Activated CD8-positive, alpha-beta memory T cell treated with anti-CD3 and anti-CD28 coated beads for 4 hours (primary cell): Measurements from ENCODE around the gene MST1.
A peak's percentile ranks its signal among the peaks of the same experiment; 100 is the strongest.

Experiments used
- DNase-seq, 2 donors: peaks; one replicate each; pipeline ENCODE4 v3.0.0-alpha.2; 2020; ENCODE audit warnings: low read depth in 2 of 2

MST1 gene

DNA sequence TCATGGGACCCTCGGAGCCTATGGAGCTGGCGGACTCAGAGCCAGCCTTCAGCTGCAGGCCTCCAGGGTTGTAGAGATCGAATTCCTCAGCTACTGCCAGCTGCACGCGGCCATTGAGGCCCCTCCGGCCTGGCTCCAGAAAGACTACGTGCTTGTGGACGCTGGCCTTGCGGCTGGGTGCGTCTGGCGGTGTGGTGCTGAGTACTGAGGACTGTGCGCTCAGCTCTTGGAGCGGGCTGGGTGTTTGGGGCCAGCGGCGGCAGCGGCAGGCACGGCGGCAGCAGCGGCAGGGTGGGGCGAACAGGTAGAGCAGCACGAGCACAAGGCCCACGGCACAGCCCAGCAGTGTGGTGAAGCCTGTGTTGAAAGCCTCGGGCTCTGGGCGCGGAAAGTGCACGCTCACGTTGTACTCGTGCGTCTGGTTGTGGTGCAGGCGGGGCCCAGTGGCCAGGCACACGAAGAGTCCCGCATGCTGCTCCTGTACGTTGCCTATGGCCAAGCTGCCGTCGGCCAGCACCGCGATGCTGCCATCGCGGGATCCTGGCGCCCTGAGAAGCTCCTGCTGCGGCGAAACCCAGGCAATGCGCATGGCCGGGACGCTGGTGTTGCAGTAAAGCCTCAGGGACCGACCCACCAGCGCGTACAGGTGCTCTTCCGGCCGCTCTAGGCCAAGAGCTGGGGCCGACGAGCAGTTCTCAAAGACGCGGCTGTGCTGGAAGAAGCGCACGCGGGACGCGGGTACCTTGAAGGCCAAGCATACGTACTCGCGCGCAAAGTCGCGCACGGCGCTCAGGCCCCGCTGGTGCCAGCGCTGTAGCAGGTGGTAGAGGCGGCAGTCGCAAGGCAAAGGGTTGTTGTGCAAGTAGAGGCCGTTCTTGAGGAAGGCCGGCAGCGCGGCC is 28.9 kb upstream of the MST1 start:
- DNase-seq: no peak

DNA sequence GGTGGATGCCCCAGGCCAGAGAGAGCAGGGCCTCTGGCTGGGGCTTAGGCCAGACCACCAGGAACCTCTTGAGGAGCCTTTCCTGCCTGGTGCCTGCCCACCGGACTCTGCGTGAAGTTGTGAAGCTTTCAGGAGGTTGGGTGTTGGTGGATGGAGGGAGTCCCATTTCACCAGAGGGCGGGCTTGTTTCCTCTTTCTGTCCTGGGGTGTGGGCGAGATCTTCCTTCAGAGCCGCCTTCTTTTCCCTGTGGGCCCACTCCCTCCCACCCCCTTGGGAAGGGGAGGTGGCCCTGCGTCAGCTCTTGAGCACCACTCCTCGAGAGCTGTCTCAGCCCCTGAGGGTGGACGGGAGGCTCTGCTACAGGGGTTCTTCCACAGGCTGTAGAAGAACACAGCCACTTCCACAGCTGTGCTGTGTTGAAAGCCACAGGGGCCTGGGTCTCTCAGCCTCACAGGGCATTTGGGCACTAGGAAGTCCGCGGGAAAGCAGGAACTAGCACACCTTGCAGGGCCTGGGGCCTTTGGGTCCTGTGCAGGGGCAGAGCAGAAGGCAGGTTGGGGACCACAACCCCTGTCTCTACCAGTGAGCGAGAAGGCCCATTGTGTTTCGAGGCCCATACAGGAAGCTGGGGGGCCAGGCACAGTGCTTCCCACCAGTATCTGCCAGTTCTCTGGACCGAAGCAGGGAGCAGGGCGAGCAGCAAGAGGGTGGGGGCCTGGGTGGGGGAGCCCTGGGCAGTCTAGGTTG is 28.1 kb upstream of the MST1 start:
- no peak for DNase-seq

DNA sequence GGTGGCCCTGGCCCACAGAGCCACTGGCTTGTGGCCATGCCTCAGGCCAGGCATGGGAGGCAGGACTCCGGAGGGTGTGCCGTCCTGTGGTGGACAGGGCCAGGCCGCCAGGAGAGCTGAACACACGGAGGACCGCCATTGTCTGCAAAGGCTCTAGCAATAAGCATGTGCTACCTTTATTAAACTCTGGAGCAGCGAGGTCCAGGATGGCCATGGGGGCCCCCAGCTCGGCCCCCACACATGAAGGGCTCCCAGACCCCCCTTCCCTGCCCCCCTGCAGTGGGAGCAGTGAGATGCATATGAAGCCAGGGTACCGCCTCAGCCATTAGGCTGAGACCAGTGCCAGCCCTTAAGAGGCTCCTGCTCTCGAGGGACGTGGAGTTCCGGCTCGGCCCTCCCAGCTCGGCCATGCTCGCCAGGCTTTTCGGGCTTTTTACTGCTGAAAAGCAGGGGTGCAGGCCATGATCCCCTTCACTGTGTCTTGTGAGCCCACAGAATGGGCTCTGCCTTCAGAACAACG is 27.5 kb upstream of the MST1 start:
- no peak for DNase-seq

DNA sequence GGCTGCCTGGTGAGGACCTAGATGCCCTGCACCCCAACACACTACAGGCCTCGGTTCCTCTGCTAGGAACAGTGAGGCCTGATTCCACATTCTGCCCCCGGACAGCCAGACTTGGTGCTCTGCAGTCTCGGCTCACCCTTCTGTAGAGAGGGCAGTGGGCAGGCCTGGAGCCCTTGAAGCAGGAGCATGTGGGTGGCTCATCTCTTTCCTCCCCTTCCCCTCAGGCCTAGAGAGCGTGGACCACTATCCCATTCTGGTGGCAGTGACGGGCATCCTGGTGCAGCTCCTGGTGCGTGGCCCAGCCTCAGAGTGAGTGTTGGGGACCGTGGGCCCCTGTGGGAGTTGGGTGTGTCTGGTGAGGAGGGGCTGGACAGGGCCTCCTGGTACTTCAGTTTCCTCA is 26.9 kb upstream of the MST1 start:
- no peak for DNase-seq

DNA sequence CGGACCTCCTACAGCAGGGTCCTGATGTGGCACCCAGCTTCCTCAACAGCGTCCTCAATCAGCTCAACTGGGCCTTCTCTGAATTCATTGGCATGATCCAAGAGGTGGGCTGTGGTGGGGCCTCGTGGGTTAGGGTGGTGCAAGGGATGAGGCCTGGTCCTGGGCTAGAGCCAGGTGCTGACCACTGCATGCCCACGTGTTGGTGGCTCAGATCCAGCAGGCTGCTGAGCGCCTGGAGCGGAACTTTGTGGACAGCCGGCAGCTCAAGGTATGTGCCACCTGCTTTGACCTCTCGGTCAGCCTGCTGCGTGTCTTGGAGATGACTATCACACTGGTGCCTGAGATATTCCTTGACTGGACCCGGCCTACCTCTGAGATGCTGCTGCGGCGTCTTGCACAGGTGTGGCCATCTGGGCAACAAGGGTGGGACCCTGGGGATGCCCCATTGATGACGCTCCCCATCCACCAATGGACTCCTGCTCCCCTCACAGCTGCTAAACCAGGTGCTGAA is 26.4 kb upstream of the MST1 start:
- no peak for DNase-seq

DNA sequence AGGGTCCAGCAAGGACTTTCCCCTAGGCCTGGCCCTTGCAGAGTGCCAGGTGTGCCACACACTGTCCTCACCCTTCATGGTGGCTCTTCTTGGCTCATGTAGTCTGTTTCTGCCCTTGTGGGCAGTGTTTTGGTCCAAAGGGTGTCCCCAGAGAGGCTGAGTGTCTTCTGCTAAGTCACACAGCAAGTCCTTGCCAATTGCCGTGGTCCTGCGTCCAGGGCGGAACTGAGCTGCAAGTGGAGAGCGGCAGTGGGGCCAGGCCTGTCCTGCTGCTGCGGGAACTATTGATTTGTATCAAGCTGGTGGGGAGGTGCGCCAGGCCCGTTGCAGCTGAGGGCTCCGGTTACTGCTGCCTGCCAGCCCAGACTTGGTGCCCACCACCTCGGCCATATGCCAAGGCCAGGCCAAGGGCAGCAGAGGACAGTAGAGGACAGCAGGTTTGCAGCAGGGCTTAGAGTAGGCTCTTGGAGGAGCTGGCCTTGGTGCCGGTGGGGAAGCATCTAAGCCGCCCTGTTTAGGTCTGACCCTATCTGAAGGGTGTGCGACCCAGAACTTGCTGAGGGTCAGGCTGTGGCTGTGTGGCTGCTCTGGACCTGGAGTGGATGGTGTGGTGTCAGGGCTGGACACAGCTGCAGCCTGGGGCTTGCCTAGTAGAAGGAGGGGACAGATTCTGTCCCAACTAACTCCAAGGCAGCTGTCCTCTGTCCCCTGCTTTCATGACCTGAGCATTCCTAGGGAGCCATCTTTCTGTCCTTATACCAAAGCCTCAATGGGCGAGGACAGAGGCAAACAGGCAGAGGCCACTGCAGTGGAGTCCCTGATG is 25.7 kb upstream of the MST1 start:
- DNase-seq: no peak

DNA sequence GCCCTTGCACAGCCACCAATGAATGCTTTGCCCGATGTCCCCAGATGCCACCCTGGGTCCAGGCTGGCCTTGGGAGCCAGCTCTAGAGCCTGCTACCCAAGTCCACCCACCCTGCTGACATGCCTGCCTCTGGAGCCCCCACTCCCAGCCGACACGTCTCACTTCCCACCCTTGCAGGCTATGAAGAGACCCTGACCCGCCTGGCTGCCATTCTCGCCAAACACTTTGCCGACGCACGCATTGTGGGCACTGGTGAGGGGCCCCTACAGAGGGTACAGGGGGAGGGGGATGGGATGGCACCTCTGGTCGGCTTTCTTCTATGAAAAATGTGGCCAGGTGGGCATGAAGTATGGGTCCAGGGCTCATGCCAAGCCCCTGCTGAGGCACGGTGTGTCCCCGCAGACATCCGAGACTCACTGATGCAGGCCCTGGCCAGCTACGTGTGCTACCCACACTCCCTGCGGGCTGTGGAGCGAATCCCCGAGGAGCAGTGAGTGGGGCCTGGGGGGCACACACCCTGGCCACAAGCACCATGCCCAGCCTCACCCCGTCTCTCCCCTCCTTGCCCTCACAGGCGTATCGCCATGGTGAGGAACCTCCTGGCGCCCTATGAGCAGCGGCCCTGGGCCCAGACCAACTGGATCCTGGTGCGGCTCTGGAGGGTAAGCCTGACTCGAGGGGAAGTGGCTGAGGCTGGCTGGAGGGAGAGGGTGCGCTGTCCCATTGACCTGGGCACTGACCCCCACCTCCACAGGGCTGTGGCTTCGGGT is 24.2 kb upstream of the MST1 start:
- DNase-seq: no peak

DNA sequence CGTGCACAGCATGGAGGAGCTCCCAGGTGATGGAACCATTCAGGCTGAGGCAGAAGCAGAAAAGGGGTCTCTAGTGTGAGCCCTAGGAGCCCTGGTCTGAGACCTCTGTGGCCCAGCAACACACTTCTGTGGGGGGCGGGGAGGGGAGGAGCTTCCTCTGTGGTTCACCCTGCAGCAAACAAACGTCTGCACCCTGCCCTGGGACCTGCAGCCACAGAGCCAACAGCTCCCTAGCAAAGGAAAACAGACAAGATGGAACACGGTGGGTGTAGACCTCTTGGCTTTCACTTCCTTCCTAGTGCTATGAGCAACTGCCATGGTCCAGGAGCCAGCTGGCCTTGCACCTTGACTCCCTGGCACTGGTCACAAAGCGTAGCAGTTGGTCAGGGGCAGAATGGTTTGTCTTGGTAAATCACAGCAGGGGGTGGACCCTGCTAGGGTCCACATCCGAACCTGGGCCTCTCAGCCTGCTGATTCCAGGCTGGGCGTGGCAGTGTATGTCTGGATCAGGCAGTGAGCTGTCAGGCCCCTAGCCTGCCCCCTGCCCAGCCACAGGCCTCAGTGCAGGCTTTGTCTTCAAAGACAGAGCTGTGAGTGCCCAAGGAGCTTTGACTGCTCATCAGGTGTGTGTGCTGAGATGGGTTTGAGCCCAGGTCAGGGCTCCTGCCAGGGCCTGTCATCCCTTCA is 23.5 kb upstream of the MST1 start:
- no peak for DNase-seq

DNA sequence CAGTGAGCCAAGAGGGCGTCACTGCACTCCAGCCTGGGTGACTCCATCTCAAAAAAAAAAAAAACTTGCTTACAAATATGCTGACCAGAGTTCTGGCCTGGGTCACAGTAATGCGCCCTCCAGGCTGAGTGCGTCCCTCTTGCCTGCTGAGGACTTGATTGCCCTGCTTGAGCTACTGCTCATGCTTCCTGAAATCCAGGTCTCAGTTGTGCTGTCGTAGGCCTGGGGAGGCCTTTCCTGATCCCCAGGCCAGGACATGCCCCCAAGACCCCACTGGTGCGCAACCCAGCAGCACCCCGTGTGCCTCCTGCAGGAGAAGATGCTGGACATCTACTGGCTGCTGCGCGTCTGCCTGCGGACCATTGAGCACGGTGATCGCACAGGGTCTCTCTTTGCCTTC is 22.9 kb upstream of the MST1 start:
- DNase-seq: no peak

DNA sequence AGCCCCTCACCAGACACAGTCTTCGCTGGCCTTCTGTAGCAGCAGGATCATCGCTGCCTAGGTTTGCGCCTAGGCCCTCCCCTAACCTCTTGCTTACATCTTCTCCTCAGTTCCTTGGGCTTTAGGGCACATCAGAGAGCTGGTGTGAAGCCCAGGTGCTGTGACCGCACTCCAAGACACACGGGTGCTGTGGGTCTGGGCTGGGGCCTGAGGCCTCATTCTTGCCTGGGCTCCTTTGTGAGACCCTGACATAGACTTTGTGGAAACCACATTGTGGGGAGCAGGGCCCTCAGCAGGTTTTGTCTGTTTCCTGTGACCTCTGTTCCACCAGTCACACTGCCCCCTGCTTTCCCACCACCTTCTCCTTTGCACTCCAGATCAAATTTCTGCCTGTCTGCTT is 22.2 kb upstream of the MST1 start:
- no peak for DNase-seq

DNA sequence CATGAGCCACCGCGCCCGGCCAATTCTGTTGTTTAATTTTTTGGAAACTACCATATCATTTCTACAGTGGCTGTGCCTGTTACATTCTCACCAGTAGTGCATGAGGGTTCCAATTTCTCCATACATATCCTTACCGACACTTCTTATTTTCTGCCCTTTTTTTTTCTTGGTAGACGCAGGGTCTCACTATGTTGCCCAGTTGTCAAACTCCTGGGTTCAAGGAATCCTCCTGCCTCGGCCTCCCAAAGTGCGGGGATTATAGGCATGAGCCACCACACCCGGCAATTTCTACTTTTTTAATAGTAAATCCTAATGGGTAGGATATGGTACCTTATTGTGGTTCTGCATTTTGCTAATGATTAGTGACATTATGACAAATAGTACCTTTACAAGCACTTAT is 20.6 kb upstream of the MST1 start:
- no peak for DNase-seq

DNA sequence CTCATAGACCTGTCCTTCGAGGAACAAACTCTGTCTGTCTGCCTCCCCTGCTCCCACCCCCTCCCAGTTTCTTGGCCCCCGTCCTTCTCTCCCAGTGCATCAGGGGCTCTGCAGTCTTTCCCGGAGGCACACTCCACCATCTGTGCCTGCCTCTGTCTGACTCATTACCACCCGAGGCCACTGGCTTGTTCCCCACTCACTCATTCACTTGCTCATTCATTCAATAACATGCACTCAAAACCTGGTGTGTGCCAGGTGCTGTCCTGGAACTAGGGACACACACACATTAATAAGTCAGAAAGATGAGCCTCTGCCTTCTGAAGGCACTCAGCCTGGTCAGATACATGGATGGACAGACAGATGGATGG is 17.8 kb upstream of the MST1 start:
- DNase-seq: no peak

DNA sequence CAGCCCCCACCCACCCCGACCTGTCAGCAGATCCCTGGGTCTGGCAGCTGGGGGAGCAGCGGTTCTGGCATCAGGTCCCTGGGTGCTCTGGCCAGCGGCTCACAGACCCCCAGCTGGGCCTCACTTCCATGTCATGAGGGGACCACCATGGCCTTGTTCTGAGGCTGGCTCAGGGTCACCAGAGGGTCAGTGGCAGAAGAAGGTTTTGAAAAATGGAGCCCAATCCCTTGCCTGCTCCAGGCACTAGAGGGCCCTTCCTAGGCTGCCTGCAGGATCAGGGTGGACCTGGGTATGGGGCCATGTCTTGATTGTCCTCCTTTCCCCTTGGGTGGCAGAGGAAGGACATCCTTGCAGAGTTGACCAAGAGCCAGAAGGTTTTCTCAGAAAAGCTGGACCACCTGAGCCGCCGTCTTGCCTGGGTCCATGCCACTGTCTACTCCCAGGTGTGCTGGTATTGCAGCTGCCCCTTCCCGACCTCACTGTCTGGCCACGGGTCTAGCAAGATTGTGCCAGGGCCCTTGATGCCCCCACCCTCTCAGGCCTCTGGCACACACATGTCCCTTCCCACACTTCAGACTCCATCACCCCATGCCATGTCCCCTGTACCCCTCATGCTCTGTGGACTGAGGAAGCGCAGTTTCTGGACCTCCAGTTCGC is 17.3 kb upstream of the MST1 start:
- DNase-seq: no peak

DNA sequence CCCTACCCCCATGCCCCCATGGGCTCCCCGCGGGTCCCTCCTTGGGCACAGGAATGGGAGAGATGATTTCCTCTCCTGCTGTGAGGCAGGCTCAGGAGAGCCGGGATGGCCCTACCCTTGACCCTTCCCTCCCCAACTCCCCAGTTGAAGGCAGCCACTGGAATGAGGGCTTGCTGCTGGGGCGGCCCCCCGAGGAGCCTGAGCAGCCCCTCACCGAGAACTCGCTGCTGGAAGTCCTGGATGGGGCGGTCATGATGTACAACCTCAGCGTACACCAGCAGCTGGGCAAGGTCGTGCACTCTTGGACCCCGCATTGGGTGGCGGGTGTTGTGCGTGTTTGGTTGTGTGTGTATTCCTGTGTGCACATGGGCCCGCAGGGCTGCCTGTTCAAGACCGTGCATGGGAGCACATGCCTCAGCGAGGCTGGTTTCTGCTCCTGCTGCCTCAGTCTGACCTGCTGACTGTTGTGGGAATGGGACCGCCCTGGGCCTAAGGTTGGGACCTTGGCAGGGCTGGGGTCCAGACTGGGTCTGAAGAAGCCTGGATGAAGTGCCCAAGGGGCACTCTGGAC is 16.2 kb upstream of the MST1 start:
- DNase-seq: no peak

DNA sequence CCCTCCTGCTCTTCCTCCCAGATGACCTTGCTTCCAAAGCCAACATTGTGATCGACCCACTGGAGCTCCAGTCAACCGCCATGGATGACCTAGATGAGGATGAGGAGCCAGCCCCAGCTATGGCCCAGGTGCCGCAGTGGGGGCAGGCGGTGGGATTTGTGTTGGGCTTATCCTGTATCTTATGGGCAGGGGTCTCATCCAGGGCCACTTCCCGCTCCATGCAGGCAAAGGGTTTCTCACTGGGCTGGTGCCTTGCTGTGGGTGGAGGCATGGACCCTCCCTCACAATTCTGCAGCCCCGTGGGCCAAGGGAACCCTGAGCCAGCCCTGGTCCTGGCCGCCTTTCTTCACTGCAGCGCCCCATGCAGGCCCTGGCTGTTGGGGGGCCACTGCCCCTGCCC is 15.4 kb upstream of the MST1 start:
- DNase-seq: no peak

DNA sequence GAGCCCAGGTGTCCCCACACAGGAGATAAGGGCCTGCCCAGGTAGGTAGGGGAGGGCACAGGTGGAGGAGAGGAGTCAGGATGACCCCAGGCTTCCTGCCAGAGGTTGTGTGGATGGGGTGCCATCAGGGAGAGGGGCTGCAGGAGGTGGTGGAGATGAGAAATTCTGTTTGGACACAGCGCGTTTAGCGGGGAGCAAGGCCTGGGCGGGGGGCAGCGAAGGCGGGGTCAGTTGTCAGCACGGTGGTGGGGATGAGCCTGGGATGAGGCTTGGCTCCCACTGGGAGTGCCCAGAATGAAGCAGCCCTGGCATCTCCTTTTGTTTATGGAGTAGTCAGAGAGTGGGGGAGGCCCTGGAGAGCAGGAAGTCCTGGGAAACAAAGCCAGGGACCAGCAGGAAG is 14.7 kb upstream of the MST1 start:
- DNase-seq: no peak

DNA sequence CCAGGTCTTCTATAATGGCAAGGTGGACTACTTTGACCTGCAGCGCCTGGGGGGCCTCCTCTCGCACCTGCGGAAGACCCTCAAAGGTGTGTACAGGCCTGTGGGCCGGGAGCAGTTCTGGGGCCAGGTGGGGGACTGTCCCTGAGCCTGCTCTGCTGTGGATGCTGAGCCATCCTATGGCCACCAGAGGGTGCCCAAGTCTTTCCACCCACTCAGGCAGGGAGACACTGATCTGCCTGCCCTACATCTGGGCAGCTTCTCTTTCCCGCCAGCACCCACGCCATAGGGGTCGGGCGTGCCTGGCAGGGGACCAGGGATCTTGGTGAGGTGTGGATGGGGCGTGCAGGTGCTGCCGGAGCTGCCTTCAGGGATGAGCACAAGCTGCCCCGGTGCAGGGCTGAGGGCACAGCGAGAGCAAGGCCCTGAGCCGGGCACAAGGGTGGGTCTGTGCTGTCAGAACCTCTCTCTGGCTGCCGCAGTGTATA is 14.2 kb upstream of the MST1 start:
- peak in 1 of 2 donors; percentile 35 for DNase-seq

DNA sequence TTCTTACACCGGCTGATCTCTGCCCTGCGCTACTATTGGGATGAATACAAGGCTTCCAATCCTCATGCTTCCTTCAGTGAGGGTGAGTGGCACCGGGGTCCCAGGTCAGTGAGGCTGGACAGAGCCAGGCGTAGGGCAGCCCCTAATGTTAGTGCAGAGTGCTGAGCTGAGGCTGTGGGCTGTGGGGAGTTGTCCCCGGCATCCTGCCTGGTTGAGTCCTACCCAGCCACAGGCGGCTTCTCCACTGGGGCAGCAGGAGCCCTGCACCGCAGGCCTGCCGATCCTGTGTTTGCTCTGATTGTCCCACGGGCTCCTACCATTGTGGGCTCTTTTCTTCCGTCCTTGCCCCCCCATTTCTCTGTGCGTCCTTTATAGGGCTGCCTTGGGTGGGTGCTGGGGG is 13.4 kb upstream of the MST1 start:
- DNase-seq: no peak

DNA sequence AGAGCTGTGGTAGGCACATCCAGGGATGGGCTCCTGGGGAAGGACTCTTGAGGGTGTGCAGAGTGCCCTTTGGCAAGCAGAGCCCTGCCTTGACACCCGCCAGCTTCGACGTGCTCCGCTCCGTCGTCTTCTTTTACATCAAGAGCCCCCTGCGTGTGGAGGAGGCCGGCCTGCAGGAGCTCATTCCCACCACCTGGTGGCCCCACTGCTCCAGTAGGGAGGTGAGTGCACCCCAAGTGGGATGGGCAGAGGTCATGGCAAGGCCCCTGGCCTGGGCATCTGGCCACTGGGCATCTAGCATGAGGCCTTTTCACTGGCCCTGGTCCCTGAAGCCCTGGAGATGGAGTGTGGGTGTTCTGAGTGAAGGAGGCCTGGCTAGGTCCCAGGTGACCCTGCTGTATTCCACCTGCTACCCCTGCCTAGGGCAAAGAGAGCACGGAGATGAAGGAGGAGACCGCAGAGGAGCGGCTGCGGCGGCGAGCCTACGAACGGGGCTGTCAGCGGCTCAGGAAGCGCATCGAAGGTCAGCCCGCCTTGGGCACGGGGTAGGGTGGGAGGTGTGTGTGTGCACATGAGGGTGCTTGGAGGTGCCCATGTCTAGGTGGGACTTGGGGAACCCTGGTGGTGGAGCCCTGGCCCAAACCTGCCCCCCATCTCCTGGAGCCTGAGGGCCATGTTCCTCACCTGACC is 12.3 kb upstream of the MST1 start:
- no peak for DNase-seq
